Fibroblast of lung (primary cell): Measurements from ENCODE around the gene KAZALD1.

Experiments used
- CTCF ChIP-seq, 2 donors: IDR thresholded peaks in 1 of 2; conservative IDR thresholded peaks in 1 of 2; 1 replicate in 1 of 2; 2 replicates in 1 of 2; pipeline ENCODE4 v1.5.1; 2011 to 2012; ENCODE audit warnings: low read length in 2 of 2, control low read depth in 1 of 2, inconsistent platforms in 1 of 2, low read depth in 1 of 2, mild to moderate bottlenecking in 1 of 2
- EZH2 ChIP-seq: IDR thresholded peaks from 2 replicates; pipeline ENCODE4 v1.5.1; 2012; ENCODE audit warnings: low read length, control low read depth, mild to moderate bottlenecking; ENCODE audit errors: missing control alignments

- TF ChIP-seq CTCF (conservative IDR thresholded peaks at IDR 0.05 in 1 of 2, IDR thresholded peaks at IDR 0.05 in 1 of 2; ENCODE audit: low read depth in 1 of 2, low read length in 2 of 2) (no peak), EZH2 (no peak)
Measured at GRCh38 chr10:101066896-101067355, 5.1 kb downstream of the KAZALD1 start.
